ENCODE measurements around the gene VEZF1. TPM values are rescaled to one million over a fixed set of nuclear protein-coding genes. Genes with fewer than 3 reads are reported as not detected.
A peak's percentile ranks its signal among the peaks of the same experiment; 100 is the strongest.

The VEZF1 gene
- total RNA-seq, 6 donors from 2014 or later: 36.4 to 99.7 (median 72.5) TPM

DNA sequence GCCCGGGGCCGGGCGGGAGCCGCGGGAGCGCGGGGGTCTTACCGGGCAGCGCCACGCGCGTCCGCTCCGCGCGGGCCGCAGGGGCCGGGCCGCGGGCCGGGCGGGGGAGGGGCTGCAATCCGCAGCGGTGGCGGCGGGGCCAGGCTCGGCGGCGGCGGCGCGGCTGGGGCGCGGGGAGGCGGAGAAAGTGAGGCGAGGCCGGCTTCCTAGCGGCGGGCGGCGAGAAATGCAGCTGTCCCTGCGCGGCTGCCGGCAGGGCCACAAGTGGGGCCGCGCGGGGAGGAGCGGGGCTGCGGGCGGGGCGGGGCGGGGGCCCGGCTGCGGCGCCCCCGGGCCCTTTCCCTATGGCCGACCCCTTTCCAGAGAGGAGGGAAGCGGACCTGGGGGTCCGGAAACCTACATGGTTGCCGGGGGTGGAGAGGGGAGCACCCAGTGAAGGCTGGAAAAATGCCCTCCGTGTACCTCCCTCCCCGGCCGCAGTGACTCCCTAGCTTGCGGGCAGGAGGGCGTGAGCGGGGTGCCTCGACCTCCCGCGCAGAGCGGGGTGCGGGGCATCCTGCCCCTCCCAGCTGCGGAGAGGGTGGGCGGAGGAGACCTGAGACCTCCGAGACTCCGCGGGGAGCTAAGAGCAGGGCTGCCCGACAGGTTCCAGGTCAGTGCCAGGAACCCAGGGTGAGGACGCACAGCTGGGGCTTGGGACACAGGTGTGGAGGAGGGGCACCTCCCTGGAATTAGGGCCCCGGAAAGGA, 32.7 kb downstream of the VEZF1 start, which contains the start of gene CUEDC1:
Gene CUEDC1 (minus strand): TSS at position 230 of the 749 bp plus-strand sequence. CDS start 69,848 bp downstream, outside the sequence.
- 1 to 2% methylated on average over 12 to 26 of the region's 79 CpGs for WGBS, 2 donors
- DNase-seq: peak; percentile 79 to 97

DNA sequence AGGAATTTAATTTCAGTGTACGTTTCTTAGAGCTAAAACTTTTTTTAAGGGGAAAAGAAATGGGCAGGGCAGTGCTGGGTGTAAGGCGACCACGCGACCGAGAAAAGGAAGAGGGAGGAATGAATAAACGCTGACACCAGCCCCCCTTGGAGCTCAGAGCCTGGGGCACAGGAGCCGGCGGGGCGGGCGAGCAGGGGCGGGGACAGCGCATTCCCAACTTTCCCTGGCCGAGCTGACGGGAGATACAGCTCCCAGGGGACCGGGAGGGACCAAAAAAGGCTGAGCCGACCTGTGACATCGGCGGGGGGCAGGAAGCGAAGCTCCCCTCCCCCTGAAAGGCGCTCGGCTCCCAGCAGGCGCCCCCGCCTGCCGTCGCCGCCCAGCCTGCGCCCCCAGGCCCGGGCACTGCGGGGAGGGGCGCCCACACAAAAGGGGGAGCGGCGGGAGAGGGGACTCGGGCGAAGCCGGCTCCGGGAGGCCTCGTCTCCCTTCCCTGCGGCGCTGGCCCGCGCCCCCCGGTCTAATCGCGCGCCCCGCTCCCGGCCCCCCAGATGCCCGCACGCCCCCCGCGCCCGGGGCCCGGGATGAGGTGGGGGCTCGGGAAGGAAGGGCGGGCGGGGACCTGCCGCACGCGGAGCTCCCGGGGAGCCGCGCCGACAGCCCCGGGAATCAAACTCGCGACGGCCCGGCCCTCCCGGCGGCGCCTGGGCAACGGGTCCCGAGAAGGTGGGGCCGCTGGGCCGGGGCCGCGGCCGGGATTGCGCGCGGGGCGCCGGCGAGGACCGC, 33.5 kb downstream of the VEZF1 start:
- no peaks in the 10 kb centered on the region for H3K27me3 ChIP-seq
- WGBS, 2 donors: 1 to 5% methylated on average over 13 to 45 of the region's 85 CpGs
- H3K9me3 ChIP-seq: no peaks in the 10 kb centered on the region
- peaks cover 38 to 64% (median 48%) of the 10 kb centered on the region in 4 donors for H3K4me1 ChIP-seq
- no peaks in the 10 kb centered on the region for H3K36me3 ChIP-seq
- ATAC-seq (ENCODE audit: low FRiP score in 2 of 2) (peak in 1 of 2 donors; percentile 66), DNase-seq (peak; percentile 65 to 91)
- TF ChIP-seq, protein P1, sequence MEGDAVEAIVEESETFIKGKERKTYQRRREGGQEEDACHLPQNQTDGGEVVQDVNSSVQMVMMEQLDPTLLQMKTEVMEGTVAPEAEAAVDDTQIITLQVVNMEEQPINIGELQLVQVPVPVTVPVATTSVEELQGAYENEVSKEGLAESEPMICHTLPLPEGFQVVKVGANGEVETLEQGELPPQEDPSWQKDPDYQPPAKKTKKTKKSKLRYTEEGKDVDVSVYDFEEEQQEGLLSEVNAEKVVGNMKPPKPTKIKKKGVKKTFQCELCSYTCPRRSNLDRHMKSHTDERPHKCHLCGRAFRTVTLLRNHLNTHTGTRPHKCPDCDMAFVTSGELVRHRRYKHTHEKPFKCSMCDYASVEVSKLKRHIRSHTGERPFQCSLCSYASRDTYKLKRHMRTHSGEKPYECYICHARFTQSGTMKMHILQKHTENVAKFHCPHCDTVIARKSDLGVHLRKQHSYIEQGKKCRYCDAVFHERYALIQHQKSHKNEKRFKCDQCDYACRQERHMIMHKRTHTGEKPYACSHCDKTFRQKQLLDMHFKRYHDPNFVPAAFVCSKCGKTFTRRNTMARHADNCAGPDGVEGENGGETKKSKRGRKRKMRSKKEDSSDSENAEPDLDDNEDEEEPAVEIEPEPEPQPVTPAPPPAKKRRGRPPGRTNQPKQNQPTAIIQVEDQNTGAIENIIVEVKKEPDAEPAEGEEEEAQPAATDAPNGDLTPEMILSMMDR (IDR thresholded peaks at IDR 0.05): no peak
- TF ChIP-seq POLR2AphosphoS5 (IDR thresholded peaks at IDR 0.05) (peak in 1 of 2 donors; percentile 35), EP300 (IDR thresholded peaks at IDR 0.05) (no peak), POLR2A (IDR thresholded peaks at IDR 0.05) (peak in 1 of 4 donors; percentile 55)
- H3K4me3 ChIP-seq: peak overlapping the region; percentile 79 to 91 (median 84)
- peak overlapping the region; percentile 93 to 98 (median 97) for H3K27ac ChIP-seq

More for the DNA sequence above, 32.7 kb downstream of the VEZF1 start, which contains the start of gene CUEDC1:
- H3K4me1 ChIP-seq: peaks cover 30 to 56% (median 41%) of the 10 kb centered on the region in 4 donors
- H3K4me3 ChIP-seq: peak within 1 kb of the TSS; percentile 79 to 91 (median 84)
- TF ChIP-seq POLR2A (IDR thresholded peaks at IDR 0.05): peak in 2 of 4 donors; percentile 25 to 50
- TF ChIP-seq, protein P1 (IDR thresholded peaks at IDR 0.05): peak; percentile 61 to 82 (median 72)
- TF ChIP-seq POLR2AphosphoS5 (IDR thresholded peaks at IDR 0.05): peak in 1 of 2 donors; percentile 21
- no peak for TF ChIP-seq EP300 (IDR thresholded peaks at IDR 0.05)
- H3K27ac ChIP-seq: peak within 1 kb of the TSS; percentile 93 to 98 (median 97)
- ATAC-seq (ENCODE audit: low FRiP score in 2 of 2): peak; percentile 79 to 91
- H3K27me3 ChIP-seq: no peaks in the 10 kb centered on the region
- H3K9me3 ChIP-seq: no peaks in the 10 kb centered on the region
- H3K36me3 ChIP-seq: no peaks in the 10 kb centered on the region

DNA sequence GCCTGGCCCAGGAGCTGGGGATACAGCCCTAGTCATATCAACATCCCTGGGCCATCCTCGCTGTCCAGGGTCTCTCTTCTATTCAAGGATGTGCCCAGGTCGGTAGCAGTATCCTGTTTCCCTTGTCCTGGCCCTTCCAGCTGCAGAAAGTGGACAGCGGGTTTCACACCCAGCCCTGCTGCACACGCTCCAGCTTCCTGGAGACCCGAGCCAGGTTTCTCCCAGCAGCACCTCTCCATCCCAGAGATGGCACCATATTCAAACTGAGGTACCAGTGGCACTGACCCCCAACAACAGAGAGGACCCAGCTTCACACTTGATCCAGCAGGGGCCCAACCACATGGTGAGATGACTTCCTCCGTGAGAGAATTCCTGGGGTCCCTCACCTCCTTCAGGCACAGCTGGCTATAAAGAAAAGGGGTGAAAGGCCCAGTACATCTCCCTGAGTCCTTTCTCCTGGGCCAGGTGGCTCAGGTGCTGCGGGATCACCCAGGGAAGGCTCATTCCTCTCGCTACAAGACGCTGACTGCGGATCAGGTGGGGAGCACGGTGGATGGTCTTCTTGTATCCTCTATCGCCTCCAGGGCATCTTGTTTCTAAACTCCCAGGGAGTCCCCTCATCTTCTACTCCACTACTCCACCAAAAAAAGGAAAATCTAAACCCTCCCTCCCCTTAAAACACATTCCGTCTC, 34.2 kb downstream of the VEZF1 start:
- DNase-seq (no peak), ATAC-seq (ENCODE audit: low FRiP score in 2 of 2) (no peak)
- Histone ChIP-seq H3K27me3 (no peaks in the 10 kb centered on the region), H3K4me3 (peak overlapping the region; percentile 79 to 91 (median 84)), H3K4me1 (peaks cover 46 to 71% (median 56%) of the 10 kb centered on the region in 4 donors), H3K27ac (peak overlapping the region; percentile 93 to 98 (median 97)), H3K36me3 (no peaks in the 10 kb centered on the region), H3K9me3 (no peaks in the 10 kb centered on the region)
- WGBS, 2 donors: 64 to 68% methylated on average over 13 of the region's 13 CpGs
- no peak for TF ChIP-seq POLR2A (IDR thresholded peaks at IDR 0.05)
- TF ChIP-seq, protein P1 (IDR thresholded peaks at IDR 0.05): no peak
- TF ChIP-seq POLR2AphosphoS5 (IDR thresholded peaks at IDR 0.05): no peak
- TF ChIP-seq EP300 (IDR thresholded peaks at IDR 0.05): no peak

DNA sequence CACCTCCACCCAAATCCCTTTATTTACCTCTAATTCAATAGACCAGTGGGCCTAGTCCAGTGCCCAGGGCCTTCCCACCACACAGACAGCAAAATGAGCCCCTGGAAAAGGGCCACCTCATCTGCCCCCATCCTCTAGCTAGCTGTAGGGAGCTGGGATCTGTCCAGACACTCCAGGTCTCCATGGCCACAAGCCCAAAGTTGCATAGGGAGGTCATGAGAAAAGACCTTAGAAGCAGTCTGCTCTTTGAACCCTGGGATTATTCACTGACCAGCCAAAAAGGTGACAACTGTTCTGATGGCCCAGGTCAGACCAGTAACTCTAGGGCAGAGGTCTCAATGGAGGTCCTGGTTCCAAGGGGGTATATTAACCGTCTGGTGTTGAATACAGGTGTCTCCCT, 34.8 kb downstream of the VEZF1 start:
- no peak for ATAC-seq (ENCODE audit: low FRiP score in 2 of 2)
- Histone ChIP-seq H3K36me3 (no peaks in the 10 kb centered on the region), H3K27ac (peak overlapping the region in 3 of 4 donors; percentile 54 to 97 (median 93)), H3K9me3 (no peaks in the 10 kb centered on the region), H3K27me3 (no peaks in the 10 kb centered on the region), H3K4me3 (no peak overlapping the region), H3K4me1 (peaks cover 52 to 78% (median 62%) of the 10 kb centered on the region in 4 donors)
- TF ChIP-seq POLR2A (IDR thresholded peaks at IDR 0.05) (no peak), POLR2AphosphoS5 (IDR thresholded peaks at IDR 0.05) (no peak), EP300 (IDR thresholded peaks at IDR 0.05) (no peak)
- TF ChIP-seq, protein P1 (IDR thresholded peaks at IDR 0.05): no peak
- WGBS, 2 donors: 84 to 100% methylated on average over 1 of the region's 1 CpG
- no peak for DNase-seq

All from upper lobe of left lung (tissue), 6 donors.